HepG2 (cell line): ENCODE measurements around the gene HNRNPUL2. TPM values are rescaled to one million over a fixed set of nuclear protein-coding genes. Genes with fewer than 3 reads are reported as not detected.

Experiments
- ATF3 ChIP-seq: sonication (generic); formaldehyde crosslinking; IDR thresholded peaks from 2 replicates; pipeline ENCODE4 v1.4.0; 2020; ENCODE audit warnings: missing genetic modification reagents
- CCDC6 ChIP-seq: sonication (generic); formaldehyde crosslinking; IDR thresholded peaks from 2 replicates; pipeline ENCODE4 v1.8.1; 2022; ENCODE audit warnings: mild to moderate bottlenecking, missing genetic modification reagents, moderate library complexity
- HNRNPLL ChIP-seq: fragments of 200-400 bp; formaldehyde crosslinking; IDR thresholded peaks from 2 replicates; pipeline ENCODE4 v1.6.1; 2017; ENCODE audit warnings: mild to moderate bottlenecking, low read depth, low read length; ENCODE audit not compliant: poor library complexity, severe bottlenecking
- POGK ChIP-seq: sonication (generic); formaldehyde crosslinking; conservative IDR thresholded peaks from 2 replicates; pipeline ENCODE4 v1.8.0; 2022; ENCODE audit warnings: mild to moderate bottlenecking, moderate library complexity, missing genetic modification reagents
- RERE ChIP-seq: IDR thresholded peaks from 2 replicates; pipeline ENCODE4 v1.6.1; 2016; ENCODE audit warnings: low read depth, missing genetic modification reagents, missing compliant biosample characterization
- SOX6 ChIP-seq, 2 experiments: fragments of 450-650 bp in 1 of 2; sonication (generic) in 1 of 2; formaldehyde crosslinking in 1 of 2; IDR thresholded peaks; 2 replicates each; pipeline versions ENCODE4 v1.4.0 to v1.6.1; 2017 to 2020; ENCODE audit warnings: antibody characterized with exemption in 1 of 2, mild to moderate bottlenecking in 1 of 2, missing genetic modification reagents in 1 of 2
- USF2 ChIP-seq, 2 experiments: sonication (generic) in 1 of 2; formaldehyde crosslinking in 1 of 2; IDR thresholded peaks; 2 replicates each; pipeline versions ENCODE4 v1.5.1 to v1.6.1; 2011 to 2020; ENCODE audit warnings: borderline replicate concordance in 1 of 2, low read depth in 1 of 2, low read length in 1 of 2, mild to moderate bottlenecking in 1 of 2, missing genetic modification reagents in 1 of 2, moderate library complexity in 1 of 2
- ZBTB21 ChIP-seq: sonication (generic); formaldehyde crosslinking; IDR thresholded peaks from 2 replicates; pipeline ENCODE4 v1.4.0; 2020; ENCODE audit warnings: missing genetic modification reagents
- ZBTB25 ChIP-seq: IDR thresholded peaks from 2 replicates; pipeline ENCODE4 v1.6.1; 2018; ENCODE audit warnings: missing genetic modification reagents
- ZIK1 ChIP-seq: sonication (generic); formaldehyde crosslinking; IDR thresholded peaks from 2 replicates; pipeline ENCODE4 v1.5.0; 2020; ENCODE audit warnings: mild to moderate bottlenecking, low read depth, missing genetic modification reagents, borderline replicate concordance
- ZNF431 ChIP-seq: sonication (generic); formaldehyde crosslinking; IDR thresholded peaks from 2 replicates; pipeline ENCODE4 v1.9.0; 2022; ENCODE audit warnings: missing genetic modification reagents, low read depth, mild to moderate bottlenecking, borderline replicate concordance
- ZNF749 ChIP-seq: sonication (generic); formaldehyde crosslinking; IDR thresholded peaks from 2 replicates; pipeline ENCODE4 v1.8.0; 2022; ENCODE audit warnings: mild to moderate bottlenecking, missing genetic modification reagents, moderate library complexity, borderline replicate concordance
- ZNF766 ChIP-seq: sonication (generic); formaldehyde crosslinking; IDR thresholded peaks from 2 replicates; pipeline ENCODE4 v1.5.0; 2020; ENCODE audit warnings: missing genetic modification reagents, borderline replicate concordance
- polyA plus RNA-seq, 8 experiments: library from polyadenylated mRNA; depleted of rRNA in 3 of 8; stranded (reverse) in 7 of 8; unstranded in 1 of 8; fragments of >200 nt; fragmentation: Illumina TruSeq in 4 of 8; extraction: Trizol in 4 of 8; gene quantifications; 2 replicates each; pipeline versions ENCODE4 v1.2.1 to v1.2.3, GENCODE V29; 2011 to 2016; ENCODE audit warnings: low read depth in 4 of 8, missing spikeins in 1 of 8, mixed read lengths in 1 of 8; ENCODE audit not compliant: insufficient read depth in 1 of 8
- total RNA-seq, 5 experiments: library from RNA; depleted of rRNA; stranded (reverse); fragments of >200 nt; fragmentation: Illumina TruSeq; extraction: Trizol; gene quantifications; 2 replicates each; pipeline ENCODE4 v1.2.3, GENCODE V29; 2016; ENCODE audit warnings: low read depth in 1 of 5

Gene HNRNPUL2
- total and polyA plus RNA-seq, 2 of the 13 experiments (the other 11 are each of a cell fraction or from before 2014, with no cell fraction given) = 8.4 to 9.6 TPM

GRCh38 chr11:62671608-62672389 is 55.5 kb downstream of the HNRNPUL2 start, which contains the start of the genes LBHD1 and UQCC3 (continued):
- TF ChIP-seq USF2 (IDR thresholded peaks at IDR 0.05; ENCODE audit: low read depth, low read length) (no peak), USF2 (CRISPR knock-in tag; IDR thresholded peaks at IDR 0.05; ENCODE audit: borderline replicate concordance) (peak; percentile 22; the same call in 1 of the 2 replicates), ATF3 (CRISPR knock-in tag) (no peak; the same call in 1 of the 2 replicates), ZBTB21 (no peak), RERE (no peak), ZIK1 (CRISPR knock-in tag) (no peak), ZNF431 (CRISPR knock-in tag) (peak; percentile 69; the same call in 1 of the 2 replicates), ZBTB25 (CRISPR knock-in tag) (peak; percentile 36; the same call in 1 of the 2 replicates), ZNF766 (CRISPR knock-in tag) (peak; percentile 69; the same call in 1 of the 2 replicates), HNRNPLL (peak; percentile 100), POGK (CRISPR knock-in tag) (peak; percentile 88), SOX6 (IDR thresholded peaks at IDR 0.05) (no peak), SOX6 (CRISPR knock-in tag; IDR thresholded peaks at IDR 0.05) (0 out of 2 replicates have a peak, but pooled peaks have one; percentile 15), ZNF749 (CRISPR knock-in tag) (no peak; the same call in 1 of the 2 replicates), CCDC6 (peak; percentile 70)
